K562 (cell line): ENCODE data around the gene ESX1. TPM values are rescaled to one million over a fixed set of nuclear protein-coding genes. Genes with fewer than 3 reads are reported as not detected.

Source experiments
- MGA ChIP-seq: fragments of 450-650 bp; IDR thresholded peaks from 2 replicates; pipeline ENCODE4 v1.6.1; 2016; ENCODE audit warnings: mild to moderate bottlenecking, moderate library complexity
- MYBL2 ChIP-seq, 2 experiments: fragments of 450-650 bp in 1 of 2; sonication (generic) in 1 of 2; formaldehyde crosslinking in 1 of 2; IDR thresholded peaks; 2 replicates each; pipeline versions ENCODE4 v1.6.1 to v1.8.1; 2017 to 2022; ENCODE audit warnings: borderline replicate concordance in 1 of 2, inconsistent platforms in 1 of 2, low read depth in 1 of 2, mild to moderate bottlenecking in 1 of 2, missing genetic modification reagents in 1 of 2, moderate library complexity in 1 of 2
- NFE2L1 ChIP-seq: fragments of 450-650 bp; IDR thresholded peaks from 2 replicates; pipeline ENCODE4 v1.6.1; 2016; ENCODE audit warnings: missing genetic modification characterization, low read depth, mild to moderate bottlenecking, missing compliant biosample characterization, moderate library complexity, borderline replicate concordance
- PREB ChIP-seq: sonication (generic); formaldehyde crosslinking; IDR thresholded peaks from 2 replicates; pipeline ENCODE4 v1.8.1; 2023; ENCODE audit warnings: mild to moderate bottlenecking, missing genetic modification reagents
- RBM22 ChIP-seq: fragments of 200-400 bp; formaldehyde crosslinking; IDR thresholded peaks from 2 replicates; pipeline ENCODE4 v1.6.1; 2018; ENCODE audit warnings: low read length, low read depth; ENCODE audit not compliant: poor library complexity, severe bottlenecking
- RNF2 ChIP-seq: sonication (generic); IDR thresholded peaks from 2 replicates; pipeline ENCODE4 v1.6.1; 2016
- ZFP1 ChIP-seq: fragments of 450-650 bp; formaldehyde crosslinking; IDR thresholded peaks from 2 replicates; pipeline ENCODE4 v1.4.0; 2020; ENCODE audit warnings: mild to moderate bottlenecking, mixed read lengths
- polyA plus RNA-seq, 8 experiments: library from polyadenylated mRNA; depleted of rRNA in 4 of 8; stranded (reverse) in 5 of 8; unstranded in 3 of 8; fragments of >200 nt; fragmentation: Nextera tagmentation in 2 of 8; fragmentation: Illumina TruSeq in 1 of 8; extraction: Ambion mirVana in 2 of 8; extraction: Trizol in 1 of 8; gene quantifications; 2 replicates each; pipeline versions ENCODE4 v1.2.1 to v1.2.3, GENCODE V29; 2011 to 2014; ENCODE audit warnings: inconsistent platforms in 1 of 8, missing spikeins in 1 of 8
- total RNA-seq, 7 experiments: library from RNA; depleted of rRNA in 6 of 7; stranded (reverse); fragments of >200 nt in 6 of 7; fragmentation: Illumina TruSeq in 2 of 7; extraction: Trizol in 2 of 7; gene quantifications; 2 replicates each; pipeline versions ENCODE4 v1.2.1 to v1.2.3, GENCODE V29; 2011 to 2021; ENCODE audit warnings: low replicate concordance in 1 of 7

ESX1 gene
- total and polyA plus RNA-seq, 9 of the 15 experiments (the other 6 are each of a cell fraction or from before 2014, with no cell fraction given) = not detected

- TF ChIP-seq MGA (no peak), PREB (CRISPR knock-in tag) (no peak), MYBL2 (IDR thresholded peaks at IDR 0.05; ENCODE audit: low read depth) (no peak), MYBL2 (CRISPR knock-in tag; IDR thresholded peaks at IDR 0.05; ENCODE audit: borderline replicate concordance) (no peak), RBM22 (no peak), ZFP1 (CRISPR knock-in tag) (no peak), NFE2L1 (no peak), RNF2 (no peak)
- TF ChIP-seq, all 486 proteins: peak for 0
These were observed 732 bp upstream of the ESX1 start (continued) for GRCh38 chrX:104255465-104255864.
